Panc1 (cell line): ENCODE data around the gene ASCC1. TPM values are rescaled to one million over a fixed set of nuclear protein-coding genes. Genes with fewer than 3 reads are reported as not detected.

Experiments
- ATAC-seq: fragments of 200-7000 bp; cut with Tn5 transposase; 2 replicates; pipeline ENCODE4 v1.9.1; 2020; ENCODE audit warnings: mild to moderate bottlenecking, moderate library complexity
- BruUV-seq: library from RNA; stranded (reverse); fragments of 400-500 nt; replicated peaks from 2 replicates; lab custom pipeline; 2021; lab: Mats Ljungman, UMichigan
- CTCF ChIA-PET: fragments of 300-600 bp; sonication (Branson Sonifier 250); formaldehyde crosslinking; loops from one replicate; lab custom pipeline; 2022; ENCODE audit warnings: antibody characterized with exemption; lab: Charles Lee
- POLR2A ChIA-PET: fragments of 300-600 bp; sonication (Branson Sonifier 250); formaldehyde crosslinking; loops from one replicate; lab custom pipeline; 2022; ENCODE audit warnings: antibody characterized with exemption; lab: Charles Lee
- DNase-seq: peaks from one replicate; pipeline ENCODE4 v3.0.0-alpha.2; 2010; ENCODE audit warnings: low read depth, low spot score
- H3K27ac ChIP-seq: 2 replicates; pipeline ENCODE4 v1.5.1; 2011; ENCODE audit warnings: mild to moderate bottlenecking, low read length, inconsistent platforms
- H3K27me3 ChIP-seq: fragments of 200-500 bp; sonication (Bioruptor generic); 2 replicates; pipeline ENCODE4 v1.6.0; 2014; ENCODE audit warnings: low read length, inconsistent platforms; ENCODE audit not compliant: control insufficient read depth, insufficient read depth
- H3K36me3 ChIP-seq: fragments of 200-500 bp; sonication (Bioruptor generic); 2 replicates; pipeline ENCODE4 v1.5.1; 2014; ENCODE audit warnings: inconsistent platforms, mild to moderate bottlenecking, low read length, moderate library complexity; ENCODE audit not compliant: control insufficient read depth, insufficient read depth
- H3K4me1 ChIP-seq: 2 replicates; pipeline ENCODE4 v1.5.1; 2011; ENCODE audit warnings: inconsistent platforms, mild to moderate bottlenecking, low read length, moderate library complexity; ENCODE audit not compliant: control insufficient read depth, insufficient read depth
- H3K4me3 ChIP-seq, 2 experiments: 2 replicates each; pipeline ENCODE4 v1.5.1; 2011 to 2012; ENCODE audit warnings: low read depth in 2 of 2, low read length in 2 of 2, mild to moderate bottlenecking in 2 of 2, inconsistent platforms in 1 of 2, moderate library complexity in 1 of 2
- H3K9me3 ChIP-seq: fragments of 200-500 bp; sonication (Bioruptor generic); 2 replicates; pipeline ENCODE4 v1.5.1; 2014; ENCODE audit warnings: low read depth, mild to moderate bottlenecking, inconsistent platforms, low read length, moderate library complexity; ENCODE audit not compliant: control insufficient read depth, insufficient read depth
- CTCF ChIP-seq: fragments of 450-650 bp; IDR thresholded peaks from 2 replicates; pipeline ENCODE4 v1.5.1; 2017; ENCODE audit warnings: mild to moderate bottlenecking
- POLR2AphosphoS5 ChIP-seq: IDR thresholded peaks from 2 replicates; pipeline ENCODE4 v1.6.1; 2012; ENCODE audit warnings: mild to moderate bottlenecking, low read depth, low read length, moderate library complexity
- REST ChIP-seq, 2 experiments: IDR thresholded peaks; 2 replicates each; pipeline ENCODE4 v1.6.1; 2011 to 2012; ENCODE audit warnings: low read depth in 2 of 2, control low read depth in 1 of 2, low read length in 1 of 2, mild to moderate bottlenecking in 1 of 2, moderate library complexity in 1 of 2; ENCODE audit not compliant: insufficient read depth in 1 of 2
- SIN3A ChIP-seq: IDR thresholded peaks from 2 replicates; pipeline ENCODE4 v1.6.1; 2012; ENCODE audit warnings: low read depth, mild to moderate bottlenecking, low read length, moderate library complexity, borderline replicate concordance; ENCODE audit not compliant: insufficient read depth
- TCF7L2 ChIP-seq: IDR thresholded peaks from 2 replicates; pipeline ENCODE4 v1.6.1; 2011; ENCODE audit warnings: mild to moderate bottlenecking, low read depth, low read length, inconsistent platforms
- in situ Hi-C: cut with HindIII; loops from 2 replicates; pipeline ENCODE4 v1.10.0; 2016; ENCODE audit warnings: low sequenced_read_pairs, low pct_unique_long_range_greater_than_20kb
- intact Hi-C: fragments of 100-400 bp; cut with micrococcal nuclease; formaldehyde crosslinking; loops from one replicate; pipeline ENCODE4 v1.10.0; 2022; ENCODE audit not compliant: unreplicated experiment
- total RNA-seq: library from RNA; stranded (reverse); gene quantifications from one replicate; pipeline ENCODE4 v1.2.1, GENCODE V29; 2021; ENCODE audit not compliant: unreplicated experiment

Gene ASCC1
- total RNA-seq, 1 experiment from 2014 or later, result 114 TPM

- DNase-seq (no peak), ATAC-seq (no peak)
- CTCF ChIA-PET, result interaction anchor here (1.1 kb wide), 1 partner anchor 27 kb away, joined by 3 read pairs; no protein-coding TSS in a partner anchor
- H3K27me3 ChIP-seq, result no peaks in the 10 kb centered on the region
- H3K4me1 ChIP-seq, result peaks cover 27% of the 10 kb centered on the region
- no TSS peak for BruUV-seq
- peak overlapping the region; percentile 23; the same call in 1 of the 2 replicates for H3K27ac ChIP-seq
- intact Hi-C loops, result no loop called here
- in situ Hi-C loops, result no loop called here
- TF ChIP-seq TCF7L2 (no peak), SIN3A (no peak), POLR2AphosphoS5 (no peak), REST (IDR thresholded peaks at IDR 0.05; ENCODE audit: insufficient read depth in 1 of 2, low read depth in 2 of 2, low read length in 1 of 2) (no peak)
- no peaks in the 10 kb centered on the region for H3K9me3 ChIP-seq
- POLR2A ChIA-PET, result interaction anchor here (0.5 kb wide), 1 partner anchor 45 kb away, joined by 7 read pairs; no protein-coding TSS in a partner anchor
- H3K4me3 ChIP-seq, result no peak overlapping the region
- H3K36me3 ChIP-seq, result no peaks in the 10 kb centered on the region
These were observed 140.5 kb downstream of the ASCC1 start for GRCh38 chr10:72075376-72076115.

GRCh38 chr10:72074574-72075375, 141.3 kb downstream of the ASCC1 start:
- ATAC-seq (no peak), DNase-seq (no peak)
- intact Hi-C loops, result no loop called here
- in situ Hi-C loops, result no loop called here
- CTCF ChIA-PET, result no interaction called here
- no peak overlapping the region for H3K27ac ChIP-seq
- POLR2A ChIA-PET, result no interaction called here
- no peak for TF ChIP-seq REST (IDR thresholded peaks at IDR 0.05; ENCODE audit: insufficient read depth in 1 of 2, low read depth in 2 of 2, low read length in 1 of 2)
- no peak for TF ChIP-seq CTCF
- H3K4me3 ChIP-seq, result no peak overlapping the region
- no peaks in the 10 kb centered on the region for H3K9me3 ChIP-seq
- H3K4me1 ChIP-seq, result peaks cover 23% of the 10 kb centered on the region
- H3K36me3 ChIP-seq, result no peaks in the 10 kb centered on the region
- BruUV-seq, result no TSS peak
- no peaks in the 10 kb centered on the region for H3K27me3 ChIP-seq
